GM13976 (cell line): ENCODE data around the gene CLASP1.

Source experiments
- DNase-seq: peaks from one replicate; pipeline ENCODE4 v3.0.0; 2012; ENCODE audit warnings: low spot score
- in situ Hi-C: fragments of 300-500 bp; cut with MboI; formaldehyde crosslinking; loops from one replicate; pipeline ENCODE4 v1.12.0; 2022; ENCODE audit warnings: low sequenced_read_pairs, mixed read lengths, inconsistent platforms; ENCODE audit not compliant: unreplicated experiment
- TF ChIP-seq, protein P1 (sequence below): IDR thresholded peaks from 2 replicates; pipeline ENCODE4 v1.5.1; 2012; ENCODE audit warnings: borderline replicate concordance, mild to moderate bottlenecking; ENCODE audit not compliant: insufficient read depth; ENCODE audit errors: extremely low read depth, missing control alignments, control extremely low read depth

The CLASP1 gene

GRCh38 chr2:121505005-121505404 is 144.3 kb downstream of the CLASP1 start:
- in situ Hi-C loops, result no loop called here
- TF ChIP-seq, protein P1, sequence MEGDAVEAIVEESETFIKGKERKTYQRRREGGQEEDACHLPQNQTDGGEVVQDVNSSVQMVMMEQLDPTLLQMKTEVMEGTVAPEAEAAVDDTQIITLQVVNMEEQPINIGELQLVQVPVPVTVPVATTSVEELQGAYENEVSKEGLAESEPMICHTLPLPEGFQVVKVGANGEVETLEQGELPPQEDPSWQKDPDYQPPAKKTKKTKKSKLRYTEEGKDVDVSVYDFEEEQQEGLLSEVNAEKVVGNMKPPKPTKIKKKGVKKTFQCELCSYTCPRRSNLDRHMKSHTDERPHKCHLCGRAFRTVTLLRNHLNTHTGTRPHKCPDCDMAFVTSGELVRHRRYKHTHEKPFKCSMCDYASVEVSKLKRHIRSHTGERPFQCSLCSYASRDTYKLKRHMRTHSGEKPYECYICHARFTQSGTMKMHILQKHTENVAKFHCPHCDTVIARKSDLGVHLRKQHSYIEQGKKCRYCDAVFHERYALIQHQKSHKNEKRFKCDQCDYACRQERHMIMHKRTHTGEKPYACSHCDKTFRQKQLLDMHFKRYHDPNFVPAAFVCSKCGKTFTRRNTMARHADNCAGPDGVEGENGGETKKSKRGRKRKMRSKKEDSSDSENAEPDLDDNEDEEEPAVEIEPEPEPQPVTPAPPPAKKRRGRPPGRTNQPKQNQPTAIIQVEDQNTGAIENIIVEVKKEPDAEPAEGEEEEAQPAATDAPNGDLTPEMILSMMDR, result no peak
- no peak for DNase-seq

GRCh38 chr2:121504316-121504715 is 144.9 kb downstream of the CLASP1 start:
- in situ Hi-C loops, result no loop called here
- DNase-seq, result no peak
- TF ChIP-seq, protein P1, result no peak

GRCh38 chr2:121502781-121503180 is 146.5 kb downstream of the CLASP1 start:
- in situ Hi-C loops, result no loop called here
- TF ChIP-seq, protein P1, result no peak
- DNase-seq, result no peak

- DNase-seq, result no peak
- in situ Hi-C loops, result no loop called here
- TF ChIP-seq, protein P1, result no peak
These were observed 147.0 kb downstream of the CLASP1 start for GRCh38 chr2:121502246-121502645.

DNA sequence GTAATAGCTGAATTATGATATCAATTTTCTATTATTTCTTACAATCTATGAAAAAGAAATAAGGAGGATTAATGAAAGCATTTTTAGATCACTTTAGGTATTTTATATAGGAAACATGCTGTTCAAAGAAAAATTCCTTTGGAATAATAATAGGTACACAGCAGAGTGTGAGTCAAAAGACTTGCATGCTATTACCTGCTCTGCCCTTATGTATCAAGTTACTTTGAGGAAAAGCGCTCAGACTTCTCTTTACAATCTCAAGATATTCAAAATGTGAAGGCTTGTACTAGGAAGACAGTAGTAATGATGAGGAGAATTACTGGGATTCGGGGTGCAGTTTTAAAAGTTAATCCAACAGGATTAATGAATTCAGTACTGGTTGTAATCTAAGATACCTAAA is 147.7 kb downstream of the CLASP1 start:
- TF ChIP-seq, protein P1, result no peak
- no peak for DNase-seq
- in situ Hi-C loops, result no loop called here

GRCh38 chr2:121501031-121501430 is 148.2 kb downstream of the CLASP1 start:
- TF ChIP-seq, protein P1, result no peak
- DNase-seq, result peak; percentile 40

DNA sequence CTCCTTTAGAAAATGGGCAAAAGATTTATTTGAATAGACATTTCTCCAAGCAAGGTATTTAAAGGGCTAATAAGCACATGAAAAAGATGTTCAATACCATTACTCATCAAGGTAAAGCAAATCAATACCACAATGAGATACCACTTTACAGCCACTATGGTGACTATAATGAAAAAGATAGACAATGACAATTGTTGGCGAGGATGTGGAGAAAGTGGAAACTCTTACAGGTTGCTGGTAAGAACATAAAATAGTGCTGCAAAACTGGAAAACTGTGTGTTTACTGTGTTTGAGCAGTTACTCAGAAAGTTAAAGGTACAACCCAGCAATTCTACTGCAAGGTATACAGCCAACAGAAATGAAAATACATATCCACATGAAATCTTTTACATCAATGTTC is 150.5 kb downstream of the CLASP1 start:
- in situ Hi-C loops, result no loop called here
- no peak for DNase-seq
- TF ChIP-seq, protein P1, result no peak

More at GRCh38 chr2:121501031-121501430, 148.2 kb downstream of the CLASP1 start:
- in situ Hi-C loops, result no loop called here
